ENCODE measurements around the gene ZFX.

GRCh38 chrX:24214568-24214967, 65.0 kb downstream of the ZFX start:
- TF ChIP-seq CTCF (IDR thresholded peaks at IDR 0.05), result no peak
- no peak for TF ChIP-seq POLR2A (IDR thresholded peaks at IDR 0.05)

Data from testis (tissue), 2 donors.